GM23338 (cell line): Measurements from ENCODE around the gene DGCR8. TPM values are rescaled to one million over a fixed set of nuclear protein-coding genes. Genes with fewer than 3 reads are reported as not detected.

Source experiments
- ATAC-seq: fragments of 200-7000 bp; cut with Tn5 transposase; 3 replicates; pipeline ENCODE4 v1.9.1; 2020
- DNase-seq: peaks from one replicate; pipeline ENCODE4 v3.0.0-alpha.2; 2015; ENCODE audit warnings: low spot score
- H2AFZ ChIP-seq: fragments of 200-600 bp; sonication (generic); 2 replicates; pipeline ENCODE4 v1.8.0; 2016; ENCODE audit warnings: antibody characterized with exemption, mild to moderate bottlenecking, moderate library complexity
- H3F3A ChIP-seq: fragments of 200-600 bp; sonication (generic); replicated peaks from 2 replicates; pipeline ENCODE4 v1.8.0; 2017; ENCODE audit warnings: antibody characterized with exemption, mixed run types, low read depth
- H3K27ac ChIP-seq: fragments of 200-600 bp; sonication (generic); 2 replicates; pipeline ENCODE4 v1.6.1; 2016; ENCODE audit warnings: low read depth
- H3K27me3 ChIP-seq: fragments of 200-600 bp; sonication (generic); 2 replicates; pipeline ENCODE4 v1.8.0; 2016; ENCODE audit warnings: mild to moderate bottlenecking, mixed run types, moderate library complexity; ENCODE audit not compliant: insufficient read depth
- H3K36me3 ChIP-seq: fragments of 200-600 bp; sonication (generic); 2 replicates; pipeline ENCODE4 v1.8.0; 2016; ENCODE audit warnings: mild to moderate bottlenecking; ENCODE audit not compliant: insufficient read depth
- H3K4me1 ChIP-seq: fragments of 200-600 bp; sonication (generic); 2 replicates; pipeline ENCODE4 v1.8.0; 2016; ENCODE audit warnings: mild to moderate bottlenecking, moderate library complexity; ENCODE audit not compliant: insufficient read depth
- H3K4me2 ChIP-seq: fragments of 200-600 bp; sonication (generic); 2 replicates; pipeline ENCODE4 v1.7.1; 2017; ENCODE audit warnings: mixed run types
- H3K4me3 ChIP-seq: fragments of 200-600 bp; sonication (generic); 2 replicates; pipeline ENCODE4 v1.6.1; 2016; ENCODE audit warnings: mixed run types
- H3K79me2 ChIP-seq: fragments of 200-600 bp; sonication (generic); replicated peaks from 2 replicates; pipeline ENCODE4 v1.8.0; 2017; ENCODE audit warnings: mild to moderate bottlenecking; ENCODE audit not compliant: insufficient read depth
- H3K9me2 ChIP-seq: fragments of 200-600 bp; sonication (generic); 2 replicates; pipeline ENCODE4 v1.8.0; 2017; ENCODE audit not compliant: insufficient read depth
- H4K20me1 ChIP-seq: fragments of 200-600 bp; sonication (generic); replicated peaks from 2 replicates; pipeline ENCODE4 v1.8.0; 2017; ENCODE audit warnings: mild to moderate bottlenecking; ENCODE audit not compliant: insufficient read depth
- H3K27ac Mint-ChIP-seq: 2 replicates; pipeline ENCODE4 v1.8.0; 2020; ENCODE audit warnings: inconsistent platforms, mild to moderate bottlenecking, moderate library complexity, mixed read lengths
- H3K27me3 Mint-ChIP-seq: 3 replicates; pipeline ENCODE4 v1.8.0; 2022; ENCODE audit warnings: low read depth, mild to moderate bottlenecking, moderate library complexity, mixed read lengths, inconsistent platforms; ENCODE audit not compliant: insufficient read depth, poor library complexity
- H3K36me3 Mint-ChIP-seq: 3 replicates; pipeline ENCODE4 v1.8.0; 2021; ENCODE audit warnings: low read depth, mild to moderate bottlenecking, inconsistent platforms, moderate library complexity, mixed read lengths
- H3K4me1 Mint-ChIP-seq: 3 replicates; pipeline ENCODE4 v1.8.0; 2020; ENCODE audit warnings: mild to moderate bottlenecking, inconsistent platforms, mixed read lengths
- H3K4me3 Mint-ChIP-seq: 3 replicates; pipeline ENCODE4 v1.8.0; 2021; ENCODE audit warnings: moderate library complexity, mild to moderate bottlenecking, inconsistent platforms, mixed read lengths
- H3K9me3 Mint-ChIP-seq: 3 replicates; pipeline ENCODE4 v1.8.0; 2020; ENCODE audit warnings: moderate library complexity, mild to moderate bottlenecking, inconsistent platforms, mixed read lengths
- CTCF ChIP-seq, 2 experiments: fragments of 200-600 bp in 1 of 2; sonication (generic) in 1 of 2; conservative IDR thresholded peaks; 2 replicates each; pipeline versions ENCODE4 v1.5.1 to v1.6.1; 2016 to 2017; ENCODE audit warnings: antibody characterized with exemption in 2 of 2, low read depth in 2 of 2, mild to moderate bottlenecking in 2 of 2, moderate library complexity in 1 of 2
- ZNF114 ChIP-seq: fragments of 250-450 bp; sonication (Bioruptor Pico); IDR thresholded peaks from 2 replicates; pipeline ENCODE4 v1.5.0; 2020; ENCODE audit warnings: mild to moderate bottlenecking, moderate library complexity
- polyA plus RNA-seq: library from polyadenylated mRNA; unstranded; fragments of >200 nt; fragmentation: Nextera tagmentation; extraction: Ambion mirVana; gene quantifications from 2 replicates; pipeline ENCODE4 v1.2.1, GENCODE V29; 2016
- total RNA-seq: library from RNA; depleted of rRNA; stranded (reverse); fragments of >200 nt; shearing (Covaris generic); gene quantifications from 2 replicates; pipeline ENCODE4 v1.2.3, GENCODE V29; 2014
- TF ChIP-seq, protein P1 (sequence below): fragments of 250-450 bp; sonication (Bioruptor Pico); IDR thresholded peaks from 2 replicates; pipeline ENCODE4 v1.5.0; 2020; ENCODE audit warnings: mild to moderate bottlenecking, moderate library complexity

The DGCR8 gene
- total and polyA plus RNA-seq, 2 experiments from 2014 or later = 12.2 to 48.9 TPM

DNA sequence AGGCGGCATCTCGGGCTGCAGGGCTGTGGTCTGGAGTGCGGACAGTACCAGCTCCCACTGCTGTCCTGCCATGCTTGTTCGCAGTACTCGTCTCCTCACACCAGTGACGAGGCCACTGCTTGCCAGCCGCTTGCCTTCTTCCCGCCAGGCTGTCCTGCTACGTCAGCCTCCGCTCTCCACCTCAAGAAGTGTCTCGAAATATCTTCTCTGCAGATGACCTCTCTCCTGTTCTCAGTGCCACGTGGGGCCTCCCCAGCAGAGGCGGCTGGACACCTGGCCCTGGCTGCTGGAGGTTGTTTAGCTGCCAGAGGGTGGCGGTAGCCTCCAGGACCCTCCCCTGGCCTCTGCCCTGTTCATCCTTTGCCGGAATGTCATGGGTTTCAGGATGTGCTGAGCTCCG is 73.9 kb downstream of the DGCR8 start:
- Mint-ChIP-seq H3K9me3 (no peaks in the 10 kb centered on the region), H3K36me3 (no peaks in the 10 kb centered on the region), H3K27me3 (peaks cover 9% of the 10 kb centered on the region), H3K4me3 (no peak overlapping the region), H3K4me1 (peaks cover 8% of the 10 kb centered on the region), H3K27ac (peak overlapping the region; percentile 60)
- Histone ChIP-seq H3K4me1 (no peaks in the 10 kb centered on the region), H3K79me2 (no peaks in the 10 kb centered on the region), H3K27me3 (no peaks in the 10 kb centered on the region), H2AFZ (no peak overlapping the region), H3K4me2 (no peak overlapping the region), H3K9me2 (no peaks in the 10 kb centered on the region), H3K4me3 (no peak overlapping the region), H3K36me3 (no peaks in the 10 kb centered on the region), H4K20me1 (no peaks in the 10 kb centered on the region), H3K27ac (no peak overlapping the region), H3F3A (no peaks in the 10 kb centered on the region)
- TF ChIP-seq CTCF (conservative IDR thresholded peaks at IDR 0.05; ENCODE audit: low read depth in 2 of 2) = peak; percentile 28 to 55; a peak in 3 of 4 replicates
- TF ChIP-seq ZNF114 (CRISPR knock-in tag) = no peak
- DNase-seq = peak; percentile 37
- ATAC-seq = peak; percentile 24

- Mint-ChIP-seq H3K36me3 (no peaks in the 10 kb centered on the region), H3K27me3 (peaks cover 9% of the 10 kb centered on the region), H3K9me3 (no peaks in the 10 kb centered on the region), H3K27ac (no peak overlapping the region), H3K4me1 (peaks cover 10% of the 10 kb centered on the region), H3K4me3 (no peak overlapping the region)
- ATAC-seq (peak; percentile 15), DNase-seq (peak; percentile 58)
- no peaks in the 10 kb centered on the region for H3K79me2 ChIP-seq
- H3K4me3 ChIP-seq = no peak overlapping the region
- no peaks in the 10 kb centered on the region for H3K27me3 ChIP-seq
- H3K36me3 ChIP-seq = no peaks in the 10 kb centered on the region
- no peaks in the 10 kb centered on the region for H3F3A ChIP-seq
- no peaks in the 10 kb centered on the region for H3K9me2 ChIP-seq
- H4K20me1 ChIP-seq = no peaks in the 10 kb centered on the region
- H3K27ac ChIP-seq = no peak overlapping the region
- no peak overlapping the region for H2AFZ ChIP-seq
- H3K4me1 ChIP-seq = no peaks in the 10 kb centered on the region
- no peak overlapping the region for H3K4me2 ChIP-seq
- TF ChIP-seq CTCF (conservative IDR thresholded peaks at IDR 0.05; ENCODE audit: low read depth in 2 of 2) = peak in 1 of 2 experiments; percentile 32; a peak in 1 of 4 replicates
- TF ChIP-seq, protein P1, sequence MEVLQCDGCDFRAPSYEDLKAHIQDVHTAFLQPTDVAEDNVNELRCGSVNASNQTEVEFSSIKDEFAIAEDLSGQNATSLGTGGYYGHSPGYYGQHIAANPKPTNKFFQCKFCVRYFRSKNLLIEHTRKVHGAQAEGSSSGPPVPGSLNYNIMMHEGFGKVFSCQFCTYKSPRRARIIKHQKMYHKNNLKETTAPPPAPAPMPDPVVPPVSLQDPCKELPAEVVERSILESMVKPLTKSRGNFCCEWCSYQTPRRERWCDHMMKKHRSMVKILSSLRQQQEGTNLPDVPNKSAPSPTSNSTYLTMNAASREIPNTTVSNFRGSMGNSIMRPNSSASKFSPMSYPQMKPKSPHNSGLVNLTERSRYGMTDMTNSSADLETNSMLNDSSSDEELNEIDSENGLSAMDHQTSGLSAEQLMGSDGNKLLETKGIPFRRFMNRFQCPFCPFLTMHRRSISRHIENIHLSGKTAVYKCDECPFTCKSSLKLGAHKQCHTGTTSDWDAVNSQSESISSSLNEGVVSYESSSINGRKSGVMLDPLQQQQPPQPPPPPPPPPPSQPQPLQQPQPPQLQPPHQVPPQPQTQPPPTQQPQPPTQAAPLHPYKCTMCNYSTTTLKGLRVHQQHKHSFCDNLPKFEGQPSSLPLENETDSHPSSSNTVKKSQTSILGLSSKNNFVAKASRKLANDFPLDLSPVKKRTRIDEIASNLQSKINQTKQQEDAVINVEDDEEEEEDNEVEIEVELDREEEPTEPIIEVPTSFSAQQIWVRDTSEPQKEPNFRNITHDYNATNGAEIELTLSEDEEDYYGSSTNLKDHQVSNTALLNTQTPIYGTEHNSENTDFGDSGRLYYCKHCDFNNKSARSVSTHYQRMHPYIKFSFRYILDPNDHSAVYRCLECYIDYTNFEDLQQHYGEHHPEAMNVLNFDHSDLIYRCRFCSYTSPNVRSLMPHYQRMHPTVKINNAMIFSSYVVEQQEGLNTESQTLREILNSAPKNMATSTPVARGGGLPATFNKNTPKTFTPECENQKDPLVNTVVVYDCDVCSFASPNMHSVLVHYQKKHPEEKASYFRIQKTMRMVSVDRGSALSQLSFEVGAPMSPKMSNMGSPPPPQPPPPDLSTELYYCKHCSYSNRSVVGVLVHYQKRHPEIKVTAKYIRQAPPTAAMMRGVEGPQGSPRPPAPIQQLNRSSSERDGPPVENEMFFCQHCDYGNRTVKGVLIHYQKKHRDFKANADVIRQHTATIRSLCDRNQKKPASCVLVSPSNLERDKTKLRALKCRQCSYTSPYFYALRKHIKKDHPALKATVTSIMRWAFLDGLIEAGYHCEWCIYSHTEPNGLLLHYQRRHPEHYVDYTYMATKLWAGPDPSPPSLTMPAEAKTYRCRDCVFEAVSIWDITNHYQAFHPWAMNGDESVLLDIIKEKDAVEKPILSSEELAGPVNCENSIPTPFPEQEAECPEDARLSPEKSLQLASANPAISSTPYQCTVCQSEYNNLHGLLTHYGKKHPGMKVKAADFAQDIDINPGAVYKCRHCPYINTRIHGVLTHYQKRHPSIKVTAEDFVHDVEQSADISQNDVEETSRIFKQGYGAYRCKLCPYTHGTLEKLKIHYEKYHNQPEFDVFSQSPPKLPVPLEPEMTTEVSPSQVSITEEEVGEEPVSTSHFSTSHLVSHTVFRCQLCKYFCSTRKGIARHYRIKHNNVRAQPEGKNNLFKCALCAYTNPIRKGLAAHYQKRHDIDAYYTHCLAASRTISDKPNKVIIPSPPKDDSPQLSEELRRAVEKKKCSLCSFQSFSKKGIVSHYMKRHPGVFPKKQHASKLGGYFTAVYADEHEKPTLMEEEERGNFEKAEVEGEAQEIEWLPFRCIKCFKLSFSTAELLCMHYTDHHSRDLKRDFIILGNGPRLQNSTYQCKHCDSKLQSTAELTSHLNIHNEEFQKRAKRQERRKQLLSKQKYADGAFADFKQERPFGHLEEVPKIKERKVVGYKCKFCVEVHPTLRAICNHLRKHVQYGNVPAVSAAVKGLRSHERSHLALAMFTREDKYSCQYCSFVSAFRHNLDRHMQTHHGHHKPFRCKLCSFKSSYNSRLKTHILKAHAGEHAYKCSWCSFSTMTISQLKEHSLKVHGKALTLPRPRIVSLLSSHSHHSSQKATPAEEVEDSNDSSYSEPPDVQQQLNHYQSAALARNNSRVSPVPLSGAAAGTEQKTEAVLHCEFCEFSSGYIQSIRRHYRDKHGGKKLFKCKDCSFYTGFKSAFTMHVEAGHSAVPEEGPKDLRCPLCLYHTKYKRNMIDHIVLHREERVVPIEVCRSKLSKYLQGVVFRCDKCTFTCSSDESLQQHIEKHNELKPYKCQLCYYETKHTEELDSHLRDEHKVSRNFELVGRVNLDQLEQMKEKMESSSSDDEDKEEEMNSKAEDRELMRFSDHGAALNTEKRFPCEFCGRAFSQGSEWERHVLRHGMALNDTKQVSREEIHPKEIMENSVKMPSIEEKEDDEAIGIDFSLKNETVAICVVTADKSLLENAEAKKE (CRISPR knock-in tag) = no peak
Observed at GRCh38 chr22:20154602-20155187, 74.7 kb downstream of the DGCR8 start.
